Islet precursor cell (in vitro differentiated cells): Measurements from ENCODE around the gene MINDY4.
A peak's percentile ranks its signal among the peaks of the same experiment; 100 is the strongest.

Experiments used
- DNase-seq: peaks from one replicate; pipeline ENCODE4 v3.0.0-alpha.2; 2018

Gene MINDY4

DNA sequence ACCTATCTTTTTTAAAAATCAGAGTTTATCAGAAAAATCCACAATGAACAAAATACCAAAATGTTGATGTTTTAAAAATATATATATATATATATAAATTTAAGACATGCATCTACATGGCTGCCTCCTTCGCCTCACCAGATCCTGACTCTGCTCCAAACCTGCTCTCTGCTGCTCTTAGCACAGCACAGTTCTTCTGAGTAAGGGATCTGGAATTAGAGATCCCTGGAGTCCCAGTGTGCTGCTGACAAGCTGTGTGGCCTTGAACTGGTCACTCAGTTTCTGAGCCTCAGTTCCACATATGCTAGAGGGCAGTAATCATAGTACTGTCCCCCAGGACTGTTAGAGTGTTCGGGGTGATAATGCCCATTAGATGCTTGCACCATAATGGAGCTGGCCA is 87.4 kb downstream of the MINDY4 start:
- no peak for DNase-seq

DNA sequence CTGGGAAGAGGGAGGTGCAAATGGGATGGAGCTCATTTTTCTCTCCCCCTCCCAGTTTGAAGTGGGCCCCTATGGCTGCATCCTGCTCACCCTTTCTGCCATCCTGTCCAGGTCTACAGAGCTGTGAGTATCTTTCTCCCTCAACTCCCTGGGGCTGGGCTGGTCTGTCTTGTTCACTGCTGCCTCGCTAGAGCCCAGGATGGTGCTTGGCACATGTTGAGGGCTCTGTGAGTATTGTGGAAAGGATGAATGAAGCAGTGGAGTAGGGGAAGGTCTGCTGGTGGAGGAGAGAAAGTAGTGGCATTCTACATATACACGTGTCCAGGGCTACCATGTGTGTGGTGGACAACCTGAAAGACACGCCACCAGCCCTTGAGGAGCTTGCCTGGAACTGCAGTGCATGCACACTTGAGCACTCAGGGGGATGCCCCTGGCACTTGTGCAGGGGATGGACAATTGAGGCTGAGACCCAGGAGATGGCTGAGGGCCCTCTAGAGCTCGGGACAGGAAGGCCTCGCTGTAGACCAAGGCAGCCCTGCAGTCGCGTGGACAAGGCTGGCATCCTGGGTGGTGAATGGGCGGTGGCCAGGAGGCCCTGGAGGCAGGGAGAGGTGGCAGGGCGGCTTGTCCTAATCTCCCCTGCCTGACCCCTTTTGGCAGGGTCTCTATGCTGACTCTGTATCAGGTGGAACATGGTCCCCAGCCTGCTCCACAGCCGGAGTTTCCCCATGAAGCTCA is 88.2 kb downstream of the MINDY4 start:
- DNase-seq: no peak

DNA sequence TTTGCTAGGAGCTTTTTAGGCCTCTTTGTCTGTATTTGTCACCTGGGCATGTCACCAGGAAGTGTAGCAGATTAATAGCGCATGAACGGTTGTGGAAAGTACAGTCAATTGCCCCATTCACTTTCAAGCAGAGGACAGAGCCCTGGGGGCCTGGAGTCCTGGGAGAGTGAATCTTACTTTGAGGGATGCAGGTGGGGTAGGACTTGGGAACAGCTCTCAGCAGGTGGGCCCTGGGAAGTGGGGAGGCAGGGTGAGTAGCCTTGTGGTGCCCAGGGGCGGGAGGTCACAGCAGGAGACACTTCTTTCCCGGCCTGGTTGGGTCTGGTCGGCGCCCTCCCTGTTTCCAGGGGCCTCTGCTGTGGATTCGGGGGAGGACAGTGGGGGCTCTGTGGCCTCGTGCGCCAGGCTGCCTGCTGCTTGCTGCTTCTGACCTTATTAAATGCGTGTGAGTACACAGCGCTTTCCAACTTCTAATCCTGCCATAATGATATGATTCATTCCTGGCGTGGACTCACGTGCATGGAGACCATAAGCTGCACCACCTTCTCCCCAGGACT is 88.8 kb downstream of the MINDY4 start:
- DNase-seq: no peak

DNA sequence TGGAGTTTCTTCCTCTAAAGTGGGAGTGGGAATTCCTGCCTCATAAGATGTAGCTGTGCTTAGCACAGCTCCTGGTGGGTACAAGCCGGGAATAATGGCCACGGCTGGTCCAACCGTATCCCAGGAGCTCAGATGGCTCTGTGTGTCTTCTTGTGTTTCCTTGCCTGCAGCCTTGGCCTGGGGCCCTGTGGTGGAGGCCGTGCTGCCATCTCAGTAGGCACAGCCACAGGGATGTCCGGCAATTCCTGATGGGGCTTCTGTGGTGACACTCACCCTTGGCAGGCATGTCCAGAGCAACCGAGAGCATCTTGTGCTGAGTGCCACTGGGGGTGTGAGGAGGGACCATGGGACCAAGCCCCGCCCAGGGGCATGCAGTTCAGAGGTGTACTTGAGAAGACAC is 90.4 kb downstream of the MINDY4 start:
- DNase-seq: no peak

DNA sequence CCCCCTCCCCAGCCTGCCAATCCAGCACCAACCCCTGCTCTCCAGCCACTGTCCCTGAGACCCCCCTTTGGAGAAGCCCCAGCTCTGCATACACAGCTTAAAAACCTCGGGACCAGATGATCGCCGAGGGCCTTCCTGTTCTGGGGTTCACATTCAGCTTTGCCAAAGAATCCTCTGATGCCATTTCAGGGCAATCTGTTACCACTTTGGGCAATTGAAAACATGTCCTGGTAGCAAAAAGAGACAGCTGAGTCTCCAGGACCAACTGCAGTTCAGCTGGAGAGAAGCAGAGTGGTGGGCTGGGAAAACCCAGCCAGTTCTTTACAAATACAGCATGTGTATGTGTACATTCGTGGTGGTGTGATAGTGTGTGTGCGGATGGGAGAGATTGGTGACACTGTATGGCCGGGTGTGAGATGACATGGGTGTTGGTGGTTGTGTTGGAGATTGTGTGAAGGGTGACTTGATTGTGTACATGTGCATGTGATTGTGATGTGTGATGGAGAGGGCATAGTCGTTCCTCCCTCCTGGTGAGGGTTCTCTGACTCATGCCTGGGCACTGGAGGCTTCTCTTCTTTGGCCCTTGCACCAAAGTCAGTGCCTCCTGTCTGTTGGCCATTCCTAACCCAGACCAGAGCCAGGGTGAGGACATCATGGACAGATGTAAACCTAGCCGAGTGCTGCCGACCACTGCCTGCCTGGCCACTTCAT is 91.9 kb downstream of the MINDY4 start:
- no peak for DNase-seq

DNA sequence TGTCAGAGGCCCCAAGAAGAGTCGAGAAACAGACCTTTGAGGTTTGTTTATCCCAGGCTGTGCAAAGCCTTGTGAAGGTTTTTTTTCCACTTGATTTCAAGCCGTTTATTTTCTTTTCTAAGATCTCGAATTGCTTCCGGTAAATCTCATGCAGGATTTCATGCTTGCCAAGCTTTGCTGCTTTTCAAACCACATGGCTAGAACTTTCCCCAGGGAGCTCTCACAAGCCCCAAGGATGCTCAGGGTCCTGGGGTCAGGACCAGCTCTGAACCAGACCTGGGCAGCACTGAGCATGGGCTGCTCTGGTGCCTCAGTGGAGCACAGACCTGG is 92.5 kb downstream of the MINDY4 start:
- DNase-seq: no peak

DNA sequence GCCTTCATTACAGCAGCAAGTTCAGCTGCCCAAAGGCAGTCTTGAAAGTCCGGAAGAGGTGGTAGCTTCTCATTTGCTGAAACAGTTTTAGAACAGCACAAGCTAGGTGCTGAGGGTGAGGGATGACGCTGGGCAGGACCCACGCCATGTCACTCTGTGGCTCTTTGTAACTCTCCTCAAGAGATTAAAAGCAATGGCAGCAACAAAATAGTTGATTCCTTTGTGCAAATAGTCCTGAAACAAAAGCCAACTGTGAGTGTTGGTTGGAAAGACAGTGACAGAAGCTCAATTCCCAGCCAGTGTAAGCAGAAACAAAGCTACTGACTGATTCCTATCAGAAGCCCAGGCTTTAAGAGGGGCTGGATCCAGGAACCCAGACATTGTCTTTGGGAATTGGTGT is 92.9 kb downstream of the MINDY4 start:
- no peak for DNase-seq

DNA sequence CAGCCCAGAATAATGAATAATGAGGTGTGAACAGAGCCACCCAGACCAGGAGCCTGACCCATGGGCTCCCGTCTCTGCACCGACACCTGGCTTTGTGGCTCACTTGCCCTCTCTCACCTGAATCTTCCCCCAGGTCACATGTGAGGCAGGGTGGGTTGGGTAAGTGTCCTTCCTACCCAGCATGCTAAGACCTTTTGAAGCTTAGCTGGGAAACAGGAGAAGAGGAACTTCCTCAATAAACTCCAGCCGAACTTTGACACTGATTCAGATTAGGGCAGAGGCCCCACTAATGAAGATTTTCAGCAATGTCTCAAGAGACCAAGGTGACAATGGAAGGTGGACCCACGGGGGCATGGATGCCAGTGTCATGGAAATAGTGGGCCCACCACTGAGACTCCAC is 93.9 kb downstream of the MINDY4 start:
- no peak for DNase-seq

DNA sequence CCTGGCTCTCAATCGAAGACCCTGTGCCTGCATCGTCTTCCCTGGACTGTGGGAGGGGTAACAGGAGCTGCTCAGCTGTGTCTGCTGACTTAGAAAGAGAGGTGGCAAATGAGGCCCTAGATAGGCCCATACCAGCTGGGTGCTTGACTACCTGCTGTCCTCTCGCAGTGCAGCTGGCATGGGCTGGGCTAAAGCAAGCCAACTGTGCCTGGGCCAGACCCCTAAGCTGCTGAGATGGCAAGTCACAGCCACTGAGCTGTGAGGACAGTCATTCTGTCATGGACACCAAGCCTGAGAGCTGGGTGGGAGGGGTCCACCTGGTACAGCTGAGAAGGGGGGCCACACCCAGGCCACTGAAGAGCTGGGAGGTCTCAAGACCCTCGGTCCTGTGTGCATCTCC is 94.6 kb downstream of the MINDY4 start:
- DNase-seq: no peak

DNA sequence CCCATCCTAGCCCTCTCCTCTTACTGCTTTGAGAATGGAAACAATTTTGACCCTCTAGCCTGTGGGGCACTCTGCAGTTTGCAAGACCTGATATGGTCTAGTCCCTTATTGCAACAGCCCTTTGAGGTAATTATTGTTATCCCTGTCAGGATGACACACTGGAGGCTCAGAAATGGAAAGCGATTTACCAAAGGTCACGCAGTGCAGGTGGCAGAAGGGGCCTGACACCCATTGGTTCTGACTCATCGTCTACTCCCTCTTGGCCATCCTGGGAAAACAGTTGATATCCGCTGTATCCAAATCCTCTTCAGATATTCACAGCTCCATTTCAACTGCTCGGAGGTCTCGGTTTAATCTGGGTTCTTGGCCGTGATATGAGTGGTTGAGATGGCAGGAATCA is 95.7 kb downstream of the MINDY4 start:
- DNase-seq: no peak

DNA sequence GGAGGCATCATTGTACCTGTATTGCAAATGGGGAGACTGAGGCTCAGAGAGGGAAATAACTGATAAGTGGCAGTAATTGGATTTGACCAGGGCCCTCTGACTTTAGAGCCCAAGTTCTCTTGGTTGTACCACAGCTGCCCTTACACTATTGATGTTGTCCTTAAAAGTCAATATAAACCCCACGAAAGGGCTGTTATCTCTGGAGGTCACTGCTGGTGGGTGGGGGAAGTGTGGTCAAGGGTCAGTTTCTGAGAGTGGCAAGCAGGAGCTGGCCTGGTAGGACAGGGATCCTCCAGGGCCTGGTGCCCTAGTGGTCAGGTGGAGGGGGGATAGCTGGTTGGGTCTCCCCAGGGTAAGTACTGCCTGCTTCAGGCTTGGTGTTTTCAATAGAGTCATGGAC is 96.3 kb downstream of the MINDY4 start:
- DNase-seq: no peak

DNA sequence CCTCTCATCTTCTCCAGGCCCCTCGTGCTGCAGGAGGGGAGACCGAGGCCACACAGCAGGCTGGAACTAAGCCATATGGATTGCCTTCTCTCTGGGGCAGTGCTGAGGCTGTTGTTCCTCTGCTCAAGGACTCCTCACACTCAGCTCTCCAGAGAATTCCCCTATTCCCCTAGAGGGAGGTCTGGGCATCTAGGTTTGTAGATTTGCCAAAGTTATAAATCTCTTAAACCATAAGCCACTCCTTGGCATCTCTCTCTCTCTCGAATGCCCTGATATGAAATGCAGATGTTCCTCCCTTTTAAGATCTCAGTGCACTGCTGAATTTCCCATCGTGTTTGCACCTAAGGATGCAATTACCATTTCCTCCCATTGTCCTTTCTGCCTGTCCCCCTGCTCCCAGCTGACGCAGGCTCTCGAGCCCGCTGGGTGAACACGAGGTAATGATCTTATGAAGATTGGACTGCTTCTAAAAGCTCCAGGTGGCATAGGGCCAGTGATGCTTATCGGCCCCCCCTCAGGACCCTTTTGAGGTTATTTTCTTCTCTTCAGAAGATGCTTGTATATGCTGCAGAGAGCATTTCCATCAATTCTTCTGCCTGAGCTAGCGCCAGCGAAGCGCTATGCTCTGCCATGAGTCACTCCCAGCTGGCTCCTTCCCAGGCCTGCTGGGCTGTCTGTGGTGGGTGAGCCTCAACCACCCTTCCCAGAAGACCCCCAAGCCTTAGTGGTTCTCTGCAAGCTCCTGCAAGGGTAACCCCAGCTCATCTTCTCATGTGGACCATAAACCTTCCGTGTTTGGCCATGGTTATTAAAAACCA is 98.8 kb downstream of the MINDY4 start:
- DNase-seq: no peak

DNA sequence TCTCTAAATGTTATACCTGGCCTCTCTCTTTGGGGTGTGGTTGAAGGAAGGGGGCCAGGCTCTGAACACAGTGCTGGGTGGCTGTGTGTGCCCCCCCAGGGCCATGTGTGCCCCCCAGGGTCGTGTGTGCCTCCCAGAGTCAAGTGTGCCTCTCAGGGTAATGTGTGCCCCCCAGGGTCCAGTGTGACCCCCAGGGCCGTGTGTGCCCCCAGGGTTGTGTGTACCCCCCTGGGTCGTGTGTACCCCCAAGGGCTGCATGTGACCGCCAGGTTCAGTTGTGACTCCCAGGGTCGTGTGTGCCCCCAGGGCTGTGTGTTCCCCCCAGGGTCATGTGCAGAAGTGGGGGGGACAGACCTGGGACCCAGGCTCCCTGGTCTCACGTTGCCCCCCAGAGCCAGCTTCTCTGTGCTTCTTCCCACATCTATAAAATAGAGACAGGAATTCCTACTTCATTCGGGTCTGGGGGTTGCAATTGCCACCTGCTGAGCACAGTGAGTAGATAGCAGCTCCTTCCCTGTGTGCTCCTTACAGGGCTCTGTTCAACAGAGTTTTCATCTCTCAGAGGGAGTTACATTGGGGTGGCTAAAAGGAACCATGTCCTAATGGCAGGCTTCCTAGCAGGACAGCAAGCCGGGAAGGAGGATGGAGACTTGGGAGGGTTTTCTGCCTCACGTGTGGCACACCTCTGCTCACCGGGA is 99.8 kb downstream of the MINDY4 start:
- no peak for DNase-seq

DNA sequence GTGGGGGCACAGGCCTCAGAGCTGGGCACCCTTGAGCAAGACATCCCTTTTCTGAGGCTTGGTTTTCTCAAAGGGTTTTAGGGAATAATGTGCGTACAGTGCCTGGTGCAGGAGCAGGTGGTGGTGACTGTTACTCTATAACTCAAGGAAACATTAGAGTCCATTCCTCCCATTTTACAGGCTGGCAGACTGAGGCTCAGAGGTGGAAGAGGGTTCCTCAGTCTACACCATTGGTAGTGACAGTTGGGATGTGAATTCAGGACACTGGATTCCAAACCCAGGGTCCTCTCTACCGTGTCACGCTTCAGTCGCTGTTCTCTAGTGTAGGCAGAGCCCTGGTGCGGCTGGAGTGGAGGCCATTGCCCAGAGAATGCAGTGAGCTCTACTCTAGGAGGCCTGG is 100.4 kb downstream of the MINDY4 start:
- DNase-seq: no peak

DNA sequence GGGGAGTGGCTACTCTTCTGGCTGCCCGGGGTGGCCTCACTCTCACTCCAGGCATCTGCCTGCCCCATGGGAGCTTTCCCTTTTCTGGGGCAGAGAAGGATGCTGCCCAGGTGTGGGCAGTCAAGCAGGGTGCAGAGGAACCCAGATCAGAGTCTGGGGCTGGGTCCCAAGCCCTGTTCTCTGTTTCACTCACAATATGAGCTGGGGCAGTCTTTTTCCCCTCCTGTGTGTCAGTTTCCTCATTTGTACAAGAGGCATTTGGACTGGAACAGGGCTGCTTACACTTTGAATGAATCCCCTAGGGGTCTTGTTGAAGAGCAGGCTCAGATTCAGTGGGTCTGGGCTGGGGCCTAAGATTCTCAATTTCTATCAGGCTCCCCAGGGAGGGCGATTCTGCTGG is 102.0 kb downstream of the MINDY4 start:
- no peak for DNase-seq

DNA sequence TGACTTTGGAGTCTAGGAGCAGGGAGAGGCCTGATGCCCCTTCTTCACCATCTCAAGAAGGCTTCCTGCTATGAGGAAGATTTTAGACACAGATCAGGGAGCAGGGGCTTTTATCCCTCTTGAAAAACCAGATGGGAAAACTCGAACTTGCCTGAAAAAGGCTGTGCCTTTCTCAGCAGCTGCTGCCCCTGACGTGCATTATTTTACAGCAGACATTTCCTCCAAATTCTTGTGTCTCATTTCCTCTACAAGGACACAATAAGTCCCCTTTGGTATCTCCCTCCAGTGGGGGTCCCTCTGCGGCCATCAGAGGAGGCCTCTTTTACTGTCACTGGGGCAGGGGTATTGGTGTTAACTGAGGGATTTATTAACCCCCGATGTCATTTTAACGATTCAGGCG is 102.4 kb downstream of the MINDY4 start:
- DNase-seq: no peak

DNA sequence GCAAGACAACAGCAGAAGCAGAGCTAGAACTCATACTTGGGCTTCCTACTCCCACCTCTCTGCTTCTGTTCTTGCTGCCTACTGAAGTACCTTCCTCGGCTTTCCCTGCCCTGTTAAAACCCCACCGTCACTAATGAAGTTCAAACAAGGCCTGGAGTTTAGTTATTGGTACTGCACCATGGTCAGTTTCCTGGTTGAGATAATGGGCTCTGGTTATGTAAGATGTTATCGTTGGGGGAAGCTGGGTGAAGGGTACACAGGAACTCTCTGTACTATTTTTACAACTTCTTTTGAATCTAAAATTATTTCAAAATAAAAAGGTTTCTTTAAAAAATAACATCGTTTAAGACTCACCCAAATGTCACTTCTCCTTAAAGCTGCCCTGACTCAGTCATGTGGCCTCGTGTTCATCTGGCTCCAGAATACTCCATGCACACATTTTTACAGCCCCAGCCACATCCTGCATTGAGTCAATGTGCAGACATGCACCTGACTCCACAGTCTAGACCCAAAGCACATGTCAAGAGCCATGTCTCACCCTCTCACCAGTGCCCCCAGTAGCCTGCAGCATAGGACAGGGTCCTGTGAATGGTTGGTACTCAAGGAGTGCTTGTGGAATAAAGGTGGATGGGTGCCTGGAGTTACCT is 103.6 kb downstream of the MINDY4 start:
- DNase-seq: no peak

DNA sequence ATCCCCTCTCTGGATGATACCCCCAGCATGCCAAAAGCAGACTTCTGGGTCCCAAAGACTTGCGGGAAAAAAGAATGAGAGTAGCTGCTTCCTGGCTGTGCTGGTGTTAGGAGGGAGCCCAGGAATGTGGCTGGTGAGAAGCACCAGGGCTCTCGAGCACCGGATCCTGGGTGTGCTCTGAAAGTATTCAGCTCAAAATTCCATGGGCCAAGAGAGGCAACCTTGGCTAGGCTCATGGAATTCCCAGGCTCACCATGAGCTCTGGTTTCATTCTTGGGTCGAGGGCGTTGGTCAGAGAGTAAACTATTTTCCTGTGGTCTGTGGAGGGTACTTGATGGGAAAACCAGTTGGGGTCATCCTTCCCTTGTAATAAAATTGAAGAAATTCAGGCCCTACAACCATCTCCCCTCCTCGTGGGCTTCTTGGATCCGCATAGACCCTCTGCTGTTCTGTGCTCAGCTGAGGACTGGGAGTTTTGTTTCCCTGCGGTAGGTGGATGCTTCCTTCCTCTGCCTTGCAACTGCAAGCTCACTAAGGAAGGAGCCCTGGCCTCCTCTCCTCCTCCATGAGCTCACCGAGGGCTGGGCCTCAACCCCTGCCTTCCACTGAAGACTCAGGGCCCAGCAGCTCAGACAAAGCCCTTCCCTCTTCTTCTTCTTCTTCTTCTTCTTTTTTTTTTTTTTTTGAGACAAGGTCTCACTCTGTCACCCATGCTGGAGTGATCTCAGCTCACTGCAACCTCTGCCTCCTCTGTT is 106.0 kb downstream of the MINDY4 start:
- peak; percentile 75 for DNase-seq

DNA sequence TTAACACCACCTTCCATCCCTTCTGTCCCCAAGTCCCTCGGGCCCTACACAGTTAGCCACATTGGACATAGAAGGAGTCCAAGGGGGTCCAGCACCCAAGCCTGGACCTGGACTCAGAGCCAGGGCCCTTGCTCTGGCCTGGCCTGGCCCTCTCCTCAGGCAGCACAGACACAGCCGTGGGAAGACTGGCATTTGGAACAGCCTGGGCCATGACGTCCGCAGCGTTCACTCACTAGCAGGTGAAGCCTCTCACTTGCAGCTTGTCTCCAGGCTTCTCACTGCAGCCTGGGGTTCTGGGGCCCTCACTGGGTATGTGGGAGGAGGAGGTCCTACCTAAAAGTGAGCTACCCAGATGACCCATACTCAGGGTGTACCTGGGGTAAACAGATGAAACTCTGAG is 106.8 kb downstream of the MINDY4 start:
- DNase-seq: no peak

DNA sequence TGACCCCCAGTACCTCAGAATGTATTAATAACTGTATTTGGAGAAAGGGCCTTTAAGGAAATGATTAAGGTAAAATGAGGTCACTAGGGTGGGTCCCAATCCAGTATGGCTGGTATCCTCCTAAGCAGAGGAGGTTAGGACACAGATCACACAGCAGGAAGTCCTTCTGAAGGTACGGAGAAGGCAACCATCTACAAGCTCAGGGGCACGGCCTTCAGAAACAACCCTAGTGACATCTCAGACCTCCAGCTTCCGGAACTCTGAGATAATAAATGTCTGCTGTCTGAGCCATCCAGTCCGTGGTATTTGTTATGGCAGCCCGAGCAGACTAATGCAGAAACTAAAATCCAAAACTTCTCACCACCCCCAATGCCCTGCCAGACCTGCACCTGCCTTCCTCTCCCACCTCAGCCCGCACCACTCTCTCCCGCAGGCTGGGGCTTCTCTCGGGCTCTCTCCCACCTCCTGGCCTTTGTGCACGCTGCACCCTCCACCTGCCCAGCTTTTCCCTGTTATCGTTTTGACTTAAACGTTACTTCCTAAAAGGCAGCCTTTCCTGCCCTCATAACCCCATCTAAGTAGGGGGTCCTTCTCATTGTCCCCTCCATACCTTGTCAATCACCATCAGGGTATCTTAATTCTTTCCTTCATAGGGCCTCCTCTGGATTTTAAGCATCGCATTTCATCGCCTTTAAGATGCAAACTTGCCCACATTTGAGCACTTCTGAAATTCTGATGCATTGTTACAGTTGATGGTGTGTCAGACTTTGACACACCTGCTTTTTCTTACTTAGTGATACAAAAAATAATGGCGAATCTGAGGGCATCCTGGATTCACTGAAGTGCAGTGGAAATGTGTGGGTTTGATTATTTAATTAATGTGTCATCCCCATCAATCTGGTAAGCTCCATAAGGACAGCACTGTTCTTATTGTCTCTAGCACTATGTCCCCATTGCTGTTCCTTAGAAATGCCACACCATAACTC is 108.2 kb downstream of the MINDY4 start:
- DNase-seq: no peak
